Adrenal gland (tissue), 12 donors: ENCODE measurements around the gene EIF4G3. TPM values are rescaled to one million over a fixed set of nuclear protein-coding genes. Genes with fewer than 3 reads are reported as not detected.

ENCODE experiments used
- DNase-seq, 7 donors: peaks; one replicate each; pipeline ENCODE4 v3.0.0-alpha.2; 2019 to 2020
- H3K27ac ChIP-seq, 5 donors: fragments of 200-600 bp; sonication (generic) in 4 of 5; 1 replicate in 3 of 5; 2 replicates in 2 of 5; pipeline versions ENCODE4 v1.5.1 to v1.8.0; 2016 to 2020; ENCODE audit warnings: mild to moderate bottlenecking in 1 of 5
- H3K27me3 ChIP-seq: fragments of 200-600 bp; 2 replicates; pipeline ENCODE4 v1.8.0; 2021
- H3K36me3 ChIP-seq, 2 donors: fragments of 200-600 bp; replicated peaks in 1 of 2; 1 replicate in 1 of 2; 2 replicates in 1 of 2; pipeline versions ENCODE4 v1.5.1 to v1.8.0; 2018 to 2022
- H3K4me1 ChIP-seq, 2 donors: fragments of 200-600 bp; replicated peaks in 1 of 2; 1 replicate in 1 of 2; 2 replicates in 1 of 2; pipeline versions ENCODE4 v1.5.1 to v1.8.0; 2018 to 2021
- H3K4me3 ChIP-seq, 4 donors: fragments of 200-600 bp; sonication (generic) in 3 of 4; one replicate each; pipeline ENCODE4 v1.5.1; 2016 to 2018
- H3K9me3 ChIP-seq, 3 donors: fragments of 200-600 bp; sonication (generic) in 1 of 3; replicated peaks in 1 of 3; 1 replicate in 2 of 3; 2 replicates in 1 of 3; pipeline versions ENCODE4 v1.5.1 to v1.8.0; 2016 to 2021
- CTCF ChIP-seq, 6 experiments: fragments of 450-650 bp in 4 of 6; fragments of 200-600 bp in 2 of 6; sonication (generic) in 1 of 6; IDR thresholded peaks; 1 replicate in 5 of 6; 2 replicates in 1 of 6; pipeline versions ENCODE4 v1.5.1 to v1.8.0; 2016 to 2021; ENCODE audit warnings: antibody characterized with exemption in 6 of 6, mild to moderate bottlenecking in 2 of 6, moderate library complexity in 1 of 6
- POLR2A ChIP-seq, 2 donors: fragments of 450-650 bp; IDR thresholded peaks; one replicate each; pipeline ENCODE4 v1.6.1; 2017; ENCODE audit warnings: antibody characterized with exemption in 2 of 2, mild to moderate bottlenecking in 2 of 2, moderate library complexity in 1 of 2
- WGBS, 4 donors: extraction: QIAGEN DNeasy Blood & Tissue Kit in 2 of 4; methylation state at CpG; one replicate each; pipeline versions ENCODE4 v1.1.5 to v1.1.7; 2013 to 2017; 5-methylcytosine and 5-hydroxymethylcytosine counted together
- intact Hi-C, 2 donors: fragments of 100-400 bp; cut with DNase I; formaldehyde crosslinking; loops; one replicate each; pipeline versions ENCODE4 v1.14.1 to v1.15.0; 2022 to 2023
- polyA plus RNA-seq, 3 donors: library from polyadenylated mRNA; stranded (reverse); fragments of 200-250 nt in 2 of 3; fragments of 350-450 nt in 1 of 3; fragmentation: Illumina TruSeq in 1 of 3; extraction: RNeasy Lipid Tissue Mini Kit (QIAGEN cat#74804) in 1 of 3; gene quantifications; one replicate each; pipeline ENCODE4 v1.2.3, GENCODE V29; 2013 to 2014
- total RNA-seq, 9 donors: library from RNA; depleted of rRNA in 4 of 9; stranded (reverse); fragments of >200 nt in 4 of 9; fragments of 120-200 nt in 1 of 9; fragmentation: NEBNext Ultra II Directional in 1 of 9; extraction: Animal tissue kit (Norgen Biotek cat#: 25700) in 1 of 9; gene quantifications; one replicate each; pipeline versions ENCODE4 v1.1.0 to v1.2.4, GENCODE V29; 2013 to 2023
- donor health status: healthy with polysubstance abuse.
- donor health status: Bipolar disorder and iron deficiency.
- donor health status: DM: yes; HTN: yes; CAD: no.
- donor health status: DM: no; HTN: no; CAD: no.
- donor health status: DM: no; HTN: no; CAD: no.
- donor health status: DM: yes; HTN: yes; CAD: no.

EIF4G3 gene
- total and polyA plus RNA-seq, 12 donors = 30.7 to 58.7 (median 51.6) TPM

GRCh38 chr1:20896826-20897225 is 279.9 kb downstream of the EIF4G3 start:
- 13 to 31% (median 24%) methylated on average over 1 of the region's 1 CpG for WGBS, 4 donors
- Histone ChIP-seq H3K4me3 (no peak overlapping the region), H3K36me3 (peaks cover 0 to 20% of the 10 kb centered on the region in 2 donors), H3K27ac (no peak overlapping the region), H3K4me1 (peaks cover 0 to 16% of the 10 kb centered on the region in 2 donors), H3K27me3 (no peaks in the 10 kb centered on the region), H3K9me3 (no peaks in the 10 kb centered on the region)
- no peak for DNase-seq
- intact Hi-C loops = no loop called here
- no peak for TF ChIP-seq CTCF (IDR thresholded peaks at IDR 0.05)

- no peak for TF ChIP-seq CTCF (IDR thresholded peaks at IDR 0.05)
- TF ChIP-seq POLR2A (IDR thresholded peaks at IDR 0.05) = no peak
- H3K9me3 ChIP-seq = no peaks in the 10 kb centered on the region
- no peak overlapping the region for H3K27ac ChIP-seq
- no peak for DNase-seq
- no peaks in the 10 kb centered on the region for H3K27me3 ChIP-seq
- no peak overlapping the region for H3K4me3 ChIP-seq
- H3K4me1 ChIP-seq = peaks cover 0 to 16% of the 10 kb centered on the region in 2 donors
- peaks cover 0 to 18% of the 10 kb centered on the region in 2 donors for H3K36me3 ChIP-seq
- WGBS, 4 donors = 76 to 99% (median 91%) methylated on average over 1 of the region's 1 CpG
- intact Hi-C loops = no loop called here
Observed at GRCh38 chr1:20893931-20894330, 282.8 kb downstream of the EIF4G3 start.

GRCh38 chr1:20891091-20891490 is 285.6 kb downstream of the EIF4G3 start:
- WGBS, 4 donors = 81 to 100% (median 93%) methylated on average over 1 of the region's 1 CpG

GRCh38 chr1:20887246-20887645 is 289.5 kb downstream of the EIF4G3 start:
- intact Hi-C loops = no loop called here

More at GRCh38 chr1:20891091-20891490, 285.6 kb downstream of the EIF4G3 start:
- TF ChIP-seq CTCF (IDR thresholded peaks at IDR 0.05) = no peak
- no peak for TF ChIP-seq POLR2A (IDR thresholded peaks at IDR 0.05)
- DNase-seq = no peak
- Histone ChIP-seq H3K27me3 (no peaks in the 10 kb centered on the region), H3K27ac (no peak overlapping the region), H3K4me1 (peaks cover 0 to 9% of the 10 kb centered on the region in 2 donors), H3K4me3 (no peak overlapping the region), H3K36me3 (peaks cover 0 to 18% of the 10 kb centered on the region in 2 donors), H3K9me3 (no peaks in the 10 kb centered on the region)
- intact Hi-C loops = no loop called here

More at GRCh38 chr1:20887246-20887645, 289.5 kb downstream of the EIF4G3 start:
- H3K27me3 ChIP-seq = no peaks in the 10 kb centered on the region
- DNase-seq = no peak
- peaks cover 0 to 6% of the 10 kb centered on the region in 2 donors for H3K36me3 ChIP-seq
- WGBS, 4 donors = 86 to 94% (median 89%) methylated on average over 2 of the region's 2 CpGs
- no peak overlapping the region for H3K4me3 ChIP-seq
- TF ChIP-seq POLR2A (IDR thresholded peaks at IDR 0.05) (no peak), CTCF (IDR thresholded peaks at IDR 0.05) (no peak)
- no peaks in the 10 kb centered on the region for H3K4me1 ChIP-seq
- H3K9me3 ChIP-seq = no peaks in the 10 kb centered on the region
- no peak overlapping the region for H3K27ac ChIP-seq
